HEK293 (cell line): ENCODE results near the gene SLC9C2.

Experiments
- CTCF ChIA-PET: fragments of 350-600 bp; formaldehyde crosslinking; extraction: SDS; loops from one replicate; lab custom pipeline; 2021; ENCODE audit warnings: antibody characterized with exemption; lab: Yijun Ruan, JAX
- POLR2A ChIA-PET: fragments of 300-600 bp; formaldehyde crosslinking; extraction: SDS; loops from one replicate; lab custom pipeline; 2020; ENCODE audit warnings: antibody characterized with exemption, inconsistent platforms; lab: Yijun Ruan, JAX
- H3K27ac ChIP-seq: fragments of 200-500 bp; sonication (Bioruptor generic); 2 replicates; pipeline ENCODE4 v1.5.1; 2014; ENCODE audit warnings: low read depth, low read length, control low read depth, inconsistent platforms; ENCODE audit errors: extremely low read depth
- H3K36me3 ChIP-seq, 2 experiments: fragments of 200-500 bp in 1 of 2; sonication (Bioruptor generic) in 1 of 2; 1 replicate in 1 of 2; 2 replicates in 1 of 2; pipeline ENCODE4 v1.5.1; 2014 to 2017; ENCODE audit warnings: inconsistent platforms in 2 of 2, low read length in 2 of 2; ENCODE audit not compliant: control insufficient read depth in 2 of 2, insufficient read depth in 1 of 2
- H3K4me1 ChIP-seq: fragments of 200-500 bp; sonication (Bioruptor generic); 2 replicates; pipeline ENCODE4 v1.5.1; 2014; ENCODE audit warnings: mild to moderate bottlenecking, low read length, inconsistent platforms; ENCODE audit not compliant: control insufficient read depth, insufficient read depth
- H3K4me3 ChIP-seq: 2 replicates; pipeline ENCODE4 v1.5.1; 2011; ENCODE audit warnings: low read depth, mild to moderate bottlenecking, control low read depth, low read length, moderate library complexity
- H3K9me3 ChIP-seq: fragments of 200-500 bp; sonication (Bioruptor generic); 2 replicates; pipeline ENCODE4 v1.5.1; 2014; ENCODE audit warnings: low read depth, low read length, inconsistent platforms; ENCODE audit not compliant: control insufficient read depth, insufficient read depth
- KLF10 ChIP-seq: fragments of 450-650 bp; IDR thresholded peaks from 2 replicates; pipeline ENCODE4 v1.5.1; 2018; ENCODE audit warnings: missing biosample characterization, mild to moderate bottlenecking, missing genetic modification characterization
- SALL2 ChIP-seq: fragments of 450-650 bp; formaldehyde crosslinking; IDR thresholded peaks from 2 replicates; pipeline ENCODE4 v1.5.0; 2017; ENCODE audit warnings: missing biosample characterization, mild to moderate bottlenecking, missing genetic modification characterization, borderline replicate concordance
- WT1 ChIP-seq: fragments of 450-650 bp; formaldehyde crosslinking; IDR thresholded peaks from 2 replicates; pipeline ENCODE4 v1.5.1; 2016; ENCODE audit warnings: missing biosample characterization, missing genetic modification characterization
- YY1 ChIP-seq: fragments of 450-650 bp; formaldehyde crosslinking; IDR thresholded peaks from 2 replicates; pipeline ENCODE4 v1.5.1; 2018; ENCODE audit warnings: missing biosample characterization, missing genetic modification characterization
- ZBTB17 ChIP-seq: fragments of 450-650 bp; formaldehyde crosslinking; IDR thresholded peaks from 2 replicates; pipeline ENCODE4 v1.5.1; 2016; ENCODE audit warnings: missing biosample characterization, missing genetic modification characterization
- ZBTB48 ChIP-seq: fragments of 450-650 bp; formaldehyde crosslinking; IDR thresholded peaks from 2 replicates; pipeline ENCODE4 v1.5.1; 2016; ENCODE audit warnings: missing biosample characterization, missing genetic modification characterization
- ZBTB49 ChIP-seq: fragments of 450-650 bp; formaldehyde crosslinking; IDR thresholded peaks from 2 replicates; pipeline ENCODE4 v1.5.1; 2016; ENCODE audit warnings: missing biosample characterization, missing genetic modification characterization, low read depth
- ZFP3 ChIP-seq: fragments of 450-650 bp; formaldehyde crosslinking; IDR thresholded peaks from 2 replicates; pipeline ENCODE4 v1.5.1; 2016; ENCODE audit warnings: low read depth, missing biosample characterization, missing genetic modification characterization
- ZNF37A ChIP-seq: fragments of 450-650 bp; IDR thresholded peaks from 2 replicates; pipeline ENCODE4 v1.5.1; 2018; ENCODE audit warnings: missing biosample characterization, missing genetic modification characterization
- ZNF416 ChIP-seq: fragments of 450-650 bp; formaldehyde crosslinking; IDR thresholded peaks from 2 replicates; pipeline ENCODE4 v1.5.1; 2016; ENCODE audit warnings: missing biosample characterization, missing genetic modification characterization
- ZNF791 ChIP-seq: fragments of 450-650 bp; formaldehyde crosslinking; IDR thresholded peaks from 2 replicates; pipeline ENCODE4 v1.5.1; 2016; ENCODE audit warnings: missing biosample characterization, missing genetic modification characterization
- ZNF830 ChIP-seq: fragments of 450-650 bp; IDR thresholded peaks from 2 replicates; pipeline ENCODE4 v1.5.0; 2018; ENCODE audit warnings: missing biosample characterization, missing genetic modification characterization, low read depth, mild to moderate bottlenecking, moderate library complexity
- ZSCAN16 ChIP-seq: fragments of 450-650 bp; formaldehyde crosslinking; IDR thresholded peaks from 2 replicates; pipeline ENCODE4 v1.5.1; 2016; ENCODE audit warnings: missing biosample characterization, missing genetic modification characterization
- TF ChIP-seq, protein P1 (sequence below): fragments of 450-650 bp; formaldehyde crosslinking; IDR thresholded peaks from 2 replicates; pipeline ENCODE4 v1.5.1; 2016; ENCODE audit warnings: missing biosample characterization, missing genetic modification characterization, borderline replicate concordance
- TF ChIP-seq, protein P2 (sequence below): fragments of 450-650 bp; formaldehyde crosslinking; IDR thresholded peaks from 2 replicates; pipeline ENCODE4 v1.5.1; 2017; ENCODE audit warnings: missing biosample characterization, missing genetic modification characterization

Gene SLC9C2

DNA sequence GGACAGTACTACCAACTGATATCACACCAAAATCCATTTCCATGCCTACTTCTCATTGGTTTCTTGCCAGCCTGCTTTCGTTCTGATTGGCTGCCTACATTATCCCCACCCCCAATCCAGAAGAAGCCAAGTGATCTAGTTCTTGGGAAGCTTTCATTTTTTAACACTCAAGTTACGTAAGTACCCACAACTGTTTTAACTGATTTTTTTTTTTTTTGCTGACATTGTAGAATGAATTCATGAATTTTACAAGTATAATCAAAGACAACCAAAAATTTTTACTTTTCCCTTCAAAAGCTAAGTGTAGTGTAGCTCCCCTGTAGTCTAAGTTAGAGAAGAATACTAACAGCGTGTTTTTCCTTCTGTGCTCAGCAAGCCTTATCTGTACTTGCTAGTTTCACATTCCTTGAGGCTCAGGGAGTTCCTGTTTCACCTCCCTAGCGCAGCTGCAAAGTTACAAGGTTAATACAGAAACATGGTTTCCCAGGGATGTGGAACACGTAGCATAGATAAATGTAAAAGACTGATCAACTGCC lies at the start of gene SLC9C2:
SLC9C2 (minus strand) TSS at position 17 of the 536 bp plus-strand sequence. CDS start 1,296 bp downstream, outside the sequence.
- H3K36me3 ChIP-seq = no peaks in the 10 kb centered on the region
- ChIA-PET POLR2A (no interaction called here), CTCF (no interaction called here)
- no peak within 1 kb of the TSS for H3K27ac ChIP-seq
- no peak within 1 kb of the TSS for H3K4me3 ChIP-seq
- H3K9me3 ChIP-seq = no peaks in the 10 kb centered on the region
- TF ChIP-seq SALL2 (tag by site-specific recombination) (no peak), ZFP3 (tag by site-specific recombination) (no peak), KLF10 (tag by site-specific recombination) (no peak), ZBTB49 (no peak), ZNF37A (tag by site-specific recombination) (no peak), ZSCAN16 (tag by site-specific recombination) (no peak), ZNF830 (tag by site-specific recombination) (no peak), ZNF791 (tag by site-specific recombination) (no peak), ZNF416 (tag by site-specific recombination) (no peak), ZBTB48 (tag by site-specific recombination) (no peak), YY1 (tag by site-specific recombination) (no peak), ZBTB17 (no peak), WT1 (tag by site-specific recombination) (no peak)
- TF ChIP-seq, protein P1, sequence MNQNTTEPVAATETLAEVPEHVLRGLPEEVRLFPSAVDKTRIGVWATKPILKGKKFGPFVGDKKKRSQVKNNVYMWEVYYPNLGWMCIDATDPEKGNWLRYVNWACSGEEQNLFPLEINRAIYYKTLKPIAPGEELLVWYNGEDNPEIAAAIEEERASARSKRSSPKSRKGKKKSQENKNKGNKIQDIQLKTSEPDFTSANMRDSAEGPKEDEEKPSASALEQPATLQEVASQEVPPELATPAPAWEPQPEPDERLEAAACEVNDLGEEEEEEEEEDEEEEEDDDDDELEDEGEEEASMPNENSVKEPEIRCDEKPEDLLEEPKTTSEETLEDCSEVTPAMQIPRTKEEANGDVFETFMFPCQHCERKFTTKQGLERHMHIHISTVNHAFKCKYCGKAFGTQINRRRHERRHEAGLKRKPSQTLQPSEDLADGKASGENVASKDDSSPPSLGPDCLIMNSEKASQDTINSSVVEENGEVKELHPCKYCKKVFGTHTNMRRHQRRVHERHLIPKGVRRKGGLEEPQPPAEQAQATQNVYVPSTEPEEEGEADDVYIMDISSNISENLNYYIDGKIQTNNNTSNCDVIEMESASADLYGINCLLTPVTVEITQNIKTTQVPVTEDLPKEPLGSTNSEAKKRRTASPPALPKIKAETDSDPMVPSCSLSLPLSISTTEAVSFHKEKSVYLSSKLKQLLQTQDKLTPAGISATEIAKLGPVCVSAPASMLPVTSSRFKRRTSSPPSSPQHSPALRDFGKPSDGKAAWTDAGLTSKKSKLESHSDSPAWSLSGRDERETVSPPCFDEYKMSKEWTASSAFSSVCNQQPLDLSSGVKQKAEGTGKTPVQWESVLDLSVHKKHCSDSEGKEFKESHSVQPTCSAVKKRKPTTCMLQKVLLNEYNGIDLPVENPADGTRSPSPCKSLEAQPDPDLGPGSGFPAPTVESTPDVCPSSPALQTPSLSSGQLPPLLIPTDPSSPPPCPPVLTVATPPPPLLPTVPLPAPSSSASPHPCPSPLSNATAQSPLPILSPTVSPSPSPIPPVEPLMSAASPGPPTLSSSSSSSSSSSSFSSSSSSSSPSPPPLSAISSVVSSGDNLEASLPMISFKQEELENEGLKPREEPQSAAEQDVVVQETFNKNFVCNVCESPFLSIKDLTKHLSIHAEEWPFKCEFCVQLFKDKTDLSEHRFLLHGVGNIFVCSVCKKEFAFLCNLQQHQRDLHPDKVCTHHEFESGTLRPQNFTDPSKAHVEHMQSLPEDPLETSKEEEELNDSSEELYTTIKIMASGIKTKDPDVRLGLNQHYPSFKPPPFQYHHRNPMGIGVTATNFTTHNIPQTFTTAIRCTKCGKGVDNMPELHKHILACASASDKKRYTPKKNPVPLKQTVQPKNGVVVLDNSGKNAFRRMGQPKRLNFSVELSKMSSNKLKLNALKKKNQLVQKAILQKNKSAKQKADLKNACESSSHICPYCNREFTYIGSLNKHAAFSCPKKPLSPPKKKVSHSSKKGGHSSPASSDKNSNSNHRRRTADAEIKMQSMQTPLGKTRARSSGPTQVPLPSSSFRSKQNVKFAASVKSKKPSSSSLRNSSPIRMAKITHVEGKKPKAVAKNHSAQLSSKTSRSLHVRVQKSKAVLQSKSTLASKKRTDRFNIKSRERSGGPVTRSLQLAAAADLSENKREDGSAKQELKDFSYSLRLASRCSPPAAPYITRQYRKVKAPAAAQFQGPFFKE (tag by site-specific recombination) = no peak
- TF ChIP-seq, all 188 proteins: peak for 0
- no peaks in the 10 kb centered on the region for H3K4me1 ChIP-seq

DNA sequence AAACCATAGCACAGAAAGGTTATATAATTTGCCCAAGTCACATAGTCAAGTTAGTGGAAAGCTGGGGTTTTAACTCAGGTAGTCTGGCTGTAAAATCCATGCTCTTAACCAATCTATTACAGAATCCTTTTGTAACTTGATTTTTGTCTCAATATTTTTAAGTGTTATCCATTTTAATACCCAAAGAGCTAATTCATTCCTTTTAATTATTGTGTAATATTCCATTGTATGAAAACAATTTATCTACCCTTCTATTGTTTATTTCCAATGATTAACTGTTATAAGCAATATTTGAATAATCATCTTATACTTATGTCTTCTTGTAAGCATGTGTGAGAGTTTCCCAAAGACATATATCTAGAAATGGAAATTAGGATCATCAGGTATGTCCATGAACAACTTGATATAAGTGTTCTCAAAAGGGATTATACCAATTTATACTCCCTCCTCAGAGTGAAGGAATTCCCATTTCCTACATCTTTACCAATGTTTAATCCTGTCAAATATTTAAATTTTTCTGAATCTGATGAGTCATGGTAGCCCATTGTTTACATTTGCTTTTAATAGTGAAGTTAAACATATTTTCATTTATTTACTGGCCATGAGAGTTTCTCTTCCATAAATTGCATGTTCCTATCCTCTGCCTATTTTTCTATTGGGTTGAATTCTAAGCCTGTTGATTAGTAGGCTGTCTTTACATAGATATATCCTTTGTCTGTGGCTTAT lies 46.2 kb upstream of the SLC9C2 start:
- Histone ChIP-seq H3K27ac (no peak overlapping the region), H3K4me1 (no peaks in the 10 kb centered on the region), H3K9me3 (no peaks in the 10 kb centered on the region), H3K36me3 (no peaks in the 10 kb centered on the region), H3K4me3 (no peak overlapping the region)
- ChIA-PET POLR2A (no interaction called here), CTCF (no interaction called here)
- TF ChIP-seq, protein P2, sequence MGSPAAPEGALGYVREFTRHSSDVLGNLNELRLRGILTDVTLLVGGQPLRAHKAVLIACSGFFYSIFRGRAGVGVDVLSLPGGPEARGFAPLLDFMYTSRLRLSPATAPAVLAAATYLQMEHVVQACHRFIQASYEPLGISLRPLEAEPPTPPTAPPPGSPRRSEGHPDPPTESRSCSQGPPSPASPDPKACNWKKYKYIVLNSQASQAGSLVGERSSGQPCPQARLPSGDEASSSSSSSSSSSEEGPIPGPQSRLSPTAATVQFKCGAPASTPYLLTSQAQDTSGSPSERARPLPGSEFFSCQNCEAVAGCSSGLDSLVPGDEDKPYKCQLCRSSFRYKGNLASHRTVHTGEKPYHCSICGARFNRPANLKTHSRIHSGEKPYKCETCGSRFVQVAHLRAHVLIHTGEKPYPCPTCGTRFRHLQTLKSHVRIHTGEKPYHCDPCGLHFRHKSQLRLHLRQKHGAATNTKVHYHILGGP = no peak
